Upper lobe of left lung (tissue), 6 donors: ENCODE data around the gene PRKN. TPM values are rescaled to one million over a fixed set of nuclear protein-coding genes. Genes with fewer than 3 reads are reported as not detected.

Experiments used
- ATAC-seq, 2 donors: fragments of 200-7000 bp; cut with Tn5 transposase; one replicate each; pipeline ENCODE4 v1.9.1; 2022; ENCODE audit warnings: mild to moderate bottlenecking in 2 of 2, moderate library complexity in 2 of 2; ENCODE audit not compliant: low FRiP score in 2 of 2
- DNase-seq, 2 donors: peaks; one replicate each; pipeline ENCODE4 v3.0.0-alpha.2; 2019 to 2020
- H3K27ac ChIP-seq, 4 donors: fragments of 200-600 bp; sonication (generic); one replicate each; pipeline ENCODE4 v1.5.1; 2016 to 2019
- H3K27me3 ChIP-seq, 4 donors: fragments of 200-600 bp; sonication (generic); one replicate each; pipeline ENCODE4 v1.5.1; 2017 to 2019
- H3K36me3 ChIP-seq, 4 donors: fragments of 200-600 bp; sonication (generic); one replicate each; pipeline ENCODE4 v1.5.1; 2016 to 2019
- H3K4me1 ChIP-seq, 4 donors: fragments of 200-600 bp; sonication (generic); one replicate each; pipeline ENCODE4 v1.5.1; 2018 to 2019
- H3K4me3 ChIP-seq, 4 donors: fragments of 200-600 bp; sonication (generic); one replicate each; pipeline ENCODE4 v1.5.1; 2017 to 2019; ENCODE audit warnings: mild to moderate bottlenecking in 2 of 4, moderate library complexity in 1 of 4
- H3K9me3 ChIP-seq, 4 donors: fragments of 200-600 bp; sonication (generic); one replicate each; pipeline ENCODE4 v1.5.1; 2018 to 2019
- EP300 ChIP-seq, 4 donors: sonication (generic); formaldehyde crosslinking; IDR thresholded peaks; one replicate each; pipeline ENCODE4 v1.5.1; 2017; ENCODE audit warnings: antibody characterized with exemption in 4 of 4, control low read depth in 2 of 4
- POLR2A ChIP-seq, 4 donors: fragments of 450-650 bp; IDR thresholded peaks; one replicate each; pipeline ENCODE4 v1.5.1; 2016 to 2017; ENCODE audit warnings: antibody characterized with exemption in 4 of 4, mild to moderate bottlenecking in 2 of 4
- POLR2AphosphoS5 ChIP-seq, 2 donors: sonication (generic); formaldehyde crosslinking; IDR thresholded peaks; one replicate each; pipeline ENCODE4 v1.5.1; 2017; ENCODE audit warnings: antibody characterized with exemption in 2 of 2
- WGBS, 2 donors: methylation state at CpG; one replicate each; pipeline ENCODE4 v1.1.5; 2017 to 2018; 5-methylcytosine and 5-hydroxymethylcytosine counted together
- total RNA-seq, 6 donors: library from RNA; depleted of rRNA in 4 of 6; stranded (reverse); fragments of >200 nt in 4 of 6; gene quantifications; one replicate each; pipeline versions ENCODE4 v1.1.0 to v1.2.1, GENCODE V29; 2016 to 2021
- TF ChIP-seq, protein P1 (sequence below), 6 experiments: fragments of 450-650 bp in 4 of 6; fragments of 200-600 bp in 2 of 6; sonication (generic) in 2 of 6; IDR thresholded peaks; one replicate each; pipeline ENCODE4 v1.5.1; 2016 to 2019; ENCODE audit warnings: antibody characterized with exemption in 6 of 6
- donor health status: DM: no; HTN: no; CAD: no; lungs with moderate emphysema.
- donor health status: DM: no; HTN: yes; CAD: no; lungs with severe emphysema.

Gene PRKN
- total RNA-seq, 6 donors from 2014 or later: 2.7 to 29.3 (median 5.5) TPM

DNA sequence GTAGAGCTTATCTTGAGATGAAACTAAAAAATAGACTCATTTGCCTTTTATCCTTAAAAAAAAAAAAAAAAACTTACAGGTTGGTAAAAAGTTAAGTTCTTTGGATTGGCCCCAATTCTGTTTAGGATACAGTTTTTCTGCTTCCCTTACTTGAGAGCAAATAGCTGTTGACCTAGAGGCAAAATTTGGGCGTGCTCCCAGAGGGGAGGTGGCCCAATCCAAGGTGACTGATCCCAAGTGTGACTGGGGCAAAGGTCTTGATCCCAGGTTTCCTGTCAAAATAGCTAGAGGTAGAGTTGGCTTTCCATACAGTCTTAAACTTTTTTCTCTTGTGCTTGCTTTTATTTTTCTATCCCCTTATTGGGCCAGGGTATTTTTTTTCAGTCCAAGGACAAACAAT lies 1089.9 kb downstream of the PRKN start:
- 62 to 68% methylated on average over 1 of the region's 1 CpG for WGBS, 2 donors
- H3K4me1 ChIP-seq: no peaks in the 10 kb centered on the region

DNA sequence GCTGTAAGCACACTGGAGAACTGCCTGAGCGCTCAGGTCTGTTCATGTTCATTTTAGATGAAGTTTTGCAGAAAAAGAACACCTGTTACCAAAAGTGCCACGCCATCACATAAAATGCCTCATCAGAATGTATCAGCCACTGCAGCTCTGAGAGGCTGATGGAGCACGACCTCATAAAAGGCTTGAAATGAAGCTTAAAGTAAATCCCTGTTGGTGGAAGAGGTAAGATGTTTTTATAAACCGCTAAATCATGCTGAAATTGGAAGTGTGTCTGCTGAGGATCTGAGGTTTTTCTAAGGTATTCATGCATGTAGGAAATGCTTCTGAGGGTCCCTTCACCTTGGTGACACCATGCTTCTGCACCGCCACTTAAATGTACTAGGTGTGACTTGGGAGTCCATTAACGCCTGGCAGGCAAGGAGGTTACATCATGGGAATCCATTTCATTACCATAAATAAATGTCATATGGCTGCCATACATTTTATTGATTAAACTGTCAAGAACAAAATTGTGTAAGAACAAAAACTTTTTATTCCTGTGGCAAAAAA lies 1090.6 kb downstream of the PRKN start:
- Histone ChIP-seq H3K4me3 (no peak overlapping the region), H3K4me1 (no peaks in the 10 kb centered on the region), H3K36me3 (no peaks in the 10 kb centered on the region), H3K27ac (no peak overlapping the region), H3K9me3 (no peaks in the 10 kb centered on the region), H3K27me3 (no peaks in the 10 kb centered on the region)
- DNase-seq: no peak
- no peak for TF ChIP-seq POLR2AphosphoS5 (IDR thresholded peaks at IDR 0.05)
- no peak for TF ChIP-seq POLR2A (IDR thresholded peaks at IDR 0.05)
- TF ChIP-seq EP300 (IDR thresholded peaks at IDR 0.05): no peak
- TF ChIP-seq, protein P1, sequence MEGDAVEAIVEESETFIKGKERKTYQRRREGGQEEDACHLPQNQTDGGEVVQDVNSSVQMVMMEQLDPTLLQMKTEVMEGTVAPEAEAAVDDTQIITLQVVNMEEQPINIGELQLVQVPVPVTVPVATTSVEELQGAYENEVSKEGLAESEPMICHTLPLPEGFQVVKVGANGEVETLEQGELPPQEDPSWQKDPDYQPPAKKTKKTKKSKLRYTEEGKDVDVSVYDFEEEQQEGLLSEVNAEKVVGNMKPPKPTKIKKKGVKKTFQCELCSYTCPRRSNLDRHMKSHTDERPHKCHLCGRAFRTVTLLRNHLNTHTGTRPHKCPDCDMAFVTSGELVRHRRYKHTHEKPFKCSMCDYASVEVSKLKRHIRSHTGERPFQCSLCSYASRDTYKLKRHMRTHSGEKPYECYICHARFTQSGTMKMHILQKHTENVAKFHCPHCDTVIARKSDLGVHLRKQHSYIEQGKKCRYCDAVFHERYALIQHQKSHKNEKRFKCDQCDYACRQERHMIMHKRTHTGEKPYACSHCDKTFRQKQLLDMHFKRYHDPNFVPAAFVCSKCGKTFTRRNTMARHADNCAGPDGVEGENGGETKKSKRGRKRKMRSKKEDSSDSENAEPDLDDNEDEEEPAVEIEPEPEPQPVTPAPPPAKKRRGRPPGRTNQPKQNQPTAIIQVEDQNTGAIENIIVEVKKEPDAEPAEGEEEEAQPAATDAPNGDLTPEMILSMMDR (IDR thresholded peaks at IDR 0.05): no peak
- 85 to 90% methylated on average over 6 of the region's 6 CpGs for WGBS, 2 donors
- ATAC-seq: no peak

More for the DNA sequence above, 1089.9 kb downstream of the PRKN start:
- no peak for TF ChIP-seq POLR2A (IDR thresholded peaks at IDR 0.05)
- TF ChIP-seq, protein P1 (IDR thresholded peaks at IDR 0.05): no peak
- no peak for TF ChIP-seq EP300 (IDR thresholded peaks at IDR 0.05)
- no peak for TF ChIP-seq POLR2AphosphoS5 (IDR thresholded peaks at IDR 0.05)
- H3K27ac ChIP-seq: no peak overlapping the region
- no peak overlapping the region for H3K4me3 ChIP-seq
- no peak for ATAC-seq
- H3K9me3 ChIP-seq: no peaks in the 10 kb centered on the region
- no peaks in the 10 kb centered on the region for H3K36me3 ChIP-seq
- no peak for DNase-seq
- H3K27me3 ChIP-seq: no peaks in the 10 kb centered on the region

DNA sequence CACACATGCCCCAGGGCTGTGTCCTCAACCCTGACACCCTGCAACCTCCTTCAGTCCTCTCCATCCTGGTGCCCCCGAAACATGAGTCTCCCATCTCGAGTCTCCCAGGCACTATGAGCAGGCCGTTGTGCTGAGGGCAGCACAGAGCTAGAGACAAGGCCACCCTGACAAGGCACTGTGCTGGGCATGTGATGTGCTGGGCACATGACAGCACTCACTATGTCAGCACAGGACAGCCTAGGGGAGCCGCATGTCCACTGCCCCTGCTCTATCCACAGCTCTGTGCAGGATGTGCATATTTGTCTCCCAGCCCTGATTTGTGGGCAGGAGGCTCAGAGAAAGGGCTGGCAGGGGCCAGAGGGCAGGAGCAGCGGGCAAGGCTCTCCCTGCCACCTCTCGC lies 1091.6 kb downstream of the PRKN start:
- DNase-seq (peak in 1 of 2 donors; percentile 19), ATAC-seq (peak; percentile 25 to 52)
- H3K9me3 ChIP-seq: no peaks in the 10 kb centered on the region
- no peak for TF ChIP-seq POLR2AphosphoS5 (IDR thresholded peaks at IDR 0.05)
- TF ChIP-seq, protein P1 (IDR thresholded peaks at IDR 0.05): no peak
- TF ChIP-seq POLR2A (IDR thresholded peaks at IDR 0.05): no peak
- no peak for TF ChIP-seq EP300 (IDR thresholded peaks at IDR 0.05)
- no peaks in the 10 kb centered on the region for H3K4me1 ChIP-seq
- no peak overlapping the region for H3K4me3 ChIP-seq
- WGBS, 2 donors: 75 to 91% methylated on average over 3 to 6 of the region's 6 CpGs
- no peaks in the 10 kb centered on the region for H3K36me3 ChIP-seq
- H3K27ac ChIP-seq: no peak overlapping the region
- H3K27me3 ChIP-seq: no peaks in the 10 kb centered on the region

DNA sequence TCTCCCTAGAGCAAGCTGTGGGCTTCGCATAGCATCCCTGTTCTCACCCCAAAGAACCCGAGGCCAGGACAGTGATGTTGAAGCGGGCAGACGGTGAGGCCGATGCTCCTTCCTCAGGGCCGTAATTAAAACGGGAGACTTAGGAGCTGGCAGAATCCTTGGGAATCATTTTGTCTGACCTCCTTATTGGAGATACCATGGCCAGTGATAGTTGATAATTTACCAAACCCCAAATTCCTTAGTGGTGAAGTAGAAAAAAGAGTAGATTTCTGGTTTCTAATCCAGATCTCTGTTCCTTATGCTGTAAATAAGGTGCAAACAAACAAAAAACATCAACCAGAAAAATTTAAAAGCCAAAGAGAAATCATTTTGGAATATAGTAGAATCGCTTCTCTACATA lies 1092.7 kb downstream of the PRKN start:
- Histone ChIP-seq H3K4me3 (no peak overlapping the region), H3K27me3 (no peaks in the 10 kb centered on the region), H3K36me3 (no peaks in the 10 kb centered on the region), H3K4me1 (no peaks in the 10 kb centered on the region), H3K9me3 (no peaks in the 10 kb centered on the region), H3K27ac (no peak overlapping the region)
- 90 to 93% methylated on average over 8 of the region's 8 CpGs for WGBS, 2 donors
- DNase-seq (no peak), ATAC-seq (no peak)
- no peak for TF ChIP-seq EP300 (IDR thresholded peaks at IDR 0.05)
- no peak for TF ChIP-seq POLR2A (IDR thresholded peaks at IDR 0.05)
- TF ChIP-seq, protein P1 (IDR thresholded peaks at IDR 0.05): no peak
- TF ChIP-seq POLR2AphosphoS5 (IDR thresholded peaks at IDR 0.05): no peak

DNA sequence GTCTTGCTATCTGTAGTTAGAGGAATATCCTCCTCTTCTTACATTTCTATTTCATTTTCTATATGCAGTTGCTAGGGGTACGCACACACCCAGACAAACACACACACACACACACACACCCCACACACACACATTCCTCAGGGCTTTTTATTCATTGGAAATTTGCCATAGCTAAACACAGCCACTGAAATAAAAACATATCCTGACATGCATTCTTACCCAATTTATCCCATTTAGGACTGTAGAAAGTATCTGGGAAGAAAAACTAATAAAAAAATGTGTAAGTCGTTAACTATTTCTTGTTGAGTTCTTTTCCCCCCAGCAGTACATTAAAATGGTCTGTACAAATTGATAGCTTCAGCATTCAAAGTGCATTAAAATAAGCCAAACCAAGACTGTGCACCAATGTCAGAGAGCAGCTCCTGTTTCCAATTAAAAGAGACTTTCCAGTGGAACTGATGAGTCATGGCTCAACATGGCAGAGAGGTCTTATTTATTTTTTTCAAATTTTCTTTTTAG lies 1095.8 kb downstream of the PRKN start:
- 39 to 74% methylated on average over 2 of the region's 2 CpGs for WGBS, 2 donors
- no peak for DNase-seq

More for the DNA sequence above, 1095.8 kb downstream of the PRKN start:
- H3K4me1 ChIP-seq: no peaks in the 10 kb centered on the region
- no peak overlapping the region for H3K4me3 ChIP-seq
- TF ChIP-seq, protein P1 (IDR thresholded peaks at IDR 0.05): no peak
- TF ChIP-seq POLR2AphosphoS5 (IDR thresholded peaks at IDR 0.05) (no peak), POLR2A (IDR thresholded peaks at IDR 0.05) (no peak), EP300 (IDR thresholded peaks at IDR 0.05) (no peak)
- H3K27ac ChIP-seq: no peak overlapping the region
- H3K9me3 ChIP-seq: no peaks in the 10 kb centered on the region
- peak in 1 of 2 donors; percentile 51 for ATAC-seq
- H3K36me3 ChIP-seq: no peaks in the 10 kb centered on the region
- H3K27me3 ChIP-seq: no peaks in the 10 kb centered on the region
